Esophagus squamous epithelium (tissue), 4 donors: ENCODE measurements around the gene MINDY4.

ENCODE experiments used
- POLR2A ChIP-seq, 4 donors: fragments of 450-650 bp; IDR thresholded peaks; one replicate each; pipeline ENCODE4 v1.6.1; 2017; ENCODE audit warnings: antibody characterized with exemption in 4 of 4, mild to moderate bottlenecking in 4 of 4, moderate library complexity in 3 of 4
- TF ChIP-seq, protein P1 (sequence below), 6 experiments: fragments of 450-650 bp in 4 of 6; fragments of 200-600 bp in 2 of 6; sonication (generic) in 2 of 6; IDR thresholded peaks; one replicate each; pipeline ENCODE4 v1.5.1; 2016 to 2019; ENCODE audit warnings: antibody characterized with exemption in 6 of 6, mild to moderate bottlenecking in 4 of 6, moderate library complexity in 4 of 6

DNA sequence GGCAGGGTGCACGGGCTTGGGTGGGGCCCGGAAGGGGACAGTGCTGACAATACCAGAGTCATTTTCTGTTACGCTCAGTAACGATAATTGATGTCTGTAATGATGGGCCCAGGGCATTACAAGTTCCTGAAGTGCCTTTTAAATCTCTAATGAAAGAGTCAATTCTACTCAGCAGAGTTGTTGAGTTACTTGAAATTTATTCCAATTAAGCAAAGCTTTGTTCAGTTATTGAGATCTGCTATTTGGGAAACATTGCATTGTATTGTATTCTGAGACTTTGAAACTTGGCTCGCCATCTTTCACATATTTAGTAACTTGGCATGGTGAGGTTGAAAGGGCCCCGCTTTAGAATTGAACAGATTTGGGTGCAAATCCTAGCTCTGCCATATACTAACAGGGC lies 34.7 kb downstream of the MINDY4 start:
- no peak for TF ChIP-seq POLR2A (IDR thresholded peaks at IDR 0.05)
- TF ChIP-seq, protein P1, sequence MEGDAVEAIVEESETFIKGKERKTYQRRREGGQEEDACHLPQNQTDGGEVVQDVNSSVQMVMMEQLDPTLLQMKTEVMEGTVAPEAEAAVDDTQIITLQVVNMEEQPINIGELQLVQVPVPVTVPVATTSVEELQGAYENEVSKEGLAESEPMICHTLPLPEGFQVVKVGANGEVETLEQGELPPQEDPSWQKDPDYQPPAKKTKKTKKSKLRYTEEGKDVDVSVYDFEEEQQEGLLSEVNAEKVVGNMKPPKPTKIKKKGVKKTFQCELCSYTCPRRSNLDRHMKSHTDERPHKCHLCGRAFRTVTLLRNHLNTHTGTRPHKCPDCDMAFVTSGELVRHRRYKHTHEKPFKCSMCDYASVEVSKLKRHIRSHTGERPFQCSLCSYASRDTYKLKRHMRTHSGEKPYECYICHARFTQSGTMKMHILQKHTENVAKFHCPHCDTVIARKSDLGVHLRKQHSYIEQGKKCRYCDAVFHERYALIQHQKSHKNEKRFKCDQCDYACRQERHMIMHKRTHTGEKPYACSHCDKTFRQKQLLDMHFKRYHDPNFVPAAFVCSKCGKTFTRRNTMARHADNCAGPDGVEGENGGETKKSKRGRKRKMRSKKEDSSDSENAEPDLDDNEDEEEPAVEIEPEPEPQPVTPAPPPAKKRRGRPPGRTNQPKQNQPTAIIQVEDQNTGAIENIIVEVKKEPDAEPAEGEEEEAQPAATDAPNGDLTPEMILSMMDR (IDR thresholded peaks at IDR 0.05): no peak
